HG03175 (cell line): ENCODE measurements around the gene ST3GAL5.

Experiments
- ATAC-seq: cut with Tn5 transposase; IDR thresholded peaks from one replicate; pipeline ENCODE4 v1.9.1; 2021; ENCODE audit warnings: mild to moderate bottlenecking, moderate library complexity; ENCODE audit not compliant: unreplicated experiment

The ST3GAL5 gene

GRCh38 chr2:85917887-85918795, 29.4 kb upstream of the ST3GAL5 start:
- ATAC-seq, result no peak

GRCh38 chr2:85915606-85916303, 27.0 kb upstream of the ST3GAL5 start:
- no peak for ATAC-seq

- no peak for ATAC-seq
Measured at GRCh38 chr2:85914922-85915321, 26.1 kb upstream of the ST3GAL5 start.

GRCh38 chr2:85913884-85914881, 25.4 kb upstream of the ST3GAL5 start:
- no peak for ATAC-seq

GRCh38 chr2:85911814-85912692, 23.3 kb upstream of the ST3GAL5 start:
- ATAC-seq, result no peak

GRCh38 chr2:85911097-85911496, 22.3 kb upstream of the ST3GAL5 start:
- no peak for ATAC-seq

- no peak for ATAC-seq
Measured at GRCh38 chr2:85909005-85909404, 20.2 kb upstream of the ST3GAL5 start.

GRCh38 chr2:85908506-85908905, 19.7 kb upstream of the ST3GAL5 start:
- no peak for ATAC-seq

- ATAC-seq, result no peak
Measured at GRCh38 chr2:85907671-85908157, 18.9 kb upstream of the ST3GAL5 start.

- ATAC-seq, result no peak
Measured at GRCh38 chr2:85906748-85907147, 18.0 kb upstream of the ST3GAL5 start.

- no peak for ATAC-seq
Measured at GRCh38 chr2:85905891-85906290, 17.1 kb upstream of the ST3GAL5 start.

- no peak for ATAC-seq
Measured at GRCh38 chr2:85905187-85905666, 16.4 kb upstream of the ST3GAL5 start.

GRCh38 chr2:85903849-85904248, 15.1 kb upstream of the ST3GAL5 start:
- ATAC-seq, result no peak

- ATAC-seq, result no peak
Measured at GRCh38 chr2:85902496-85902895, 13.7 kb upstream of the ST3GAL5 start.

- no peak for ATAC-seq
Measured at GRCh38 chr2:85901155-85901554, 12.4 kb upstream of the ST3GAL5 start.

- ATAC-seq, result no peak
Measured at GRCh38 chr2:85900366-85900765, 11.6 kb upstream of the ST3GAL5 start.

- ATAC-seq, result no peak
Measured at GRCh38 chr2:85899849-85900248, 11.1 kb upstream of the ST3GAL5 start.

- no peak for ATAC-seq
Measured at GRCh38 chr2:85899284-85899683, 10.5 kb upstream of the ST3GAL5 start.

- ATAC-seq, result no peak
Measured at GRCh38 chr2:85898881-85899280, 10.1 kb upstream of the ST3GAL5 start.
